SK-N-SH treated with all-trans-retinoic acid at 6 μM for 48 hours (cell line): Measurements from ENCODE around the gene NFYC.

Source experiments
- ATAC-seq: fragments of 200-7000 bp; cut with Tn5 transposase; 3 replicates; pipeline ENCODE4 v1.9.1; 2020; ENCODE audit warnings: mild to moderate bottlenecking, moderate library complexity
- ARNTL ChIP-seq: fragments of 450-650 bp; formaldehyde crosslinking; IDR thresholded peaks from 2 replicates; pipeline ENCODE4 v1.5.0; 2020; ENCODE audit warnings: low read depth, mild to moderate bottlenecking, moderate library complexity, borderline replicate concordance
- BACH2 ChIP-seq: fragments of 250-450 bp; sonication (Bioruptor Pico); IDR thresholded peaks from 2 replicates; pipeline ENCODE4 v1.9.0; 2021; ENCODE audit warnings: mild to moderate bottlenecking, borderline replicate concordance
- CSDC2 ChIP-seq: fragments of 250-450 bp; sonication (Bioruptor Pico); IDR thresholded peaks from 2 replicates; pipeline ENCODE4 v1.5.0; 2020; ENCODE audit warnings: mild to moderate bottlenecking, moderate library complexity
- CSRNP3 ChIP-seq: fragments of 250-450 bp; sonication (Bioruptor Pico); IDR thresholded peaks from 2 replicates; pipeline ENCODE4 v1.5.1; 2021; ENCODE audit warnings: mild to moderate bottlenecking, moderate library complexity
- ESRRG ChIP-seq: fragments of 250-450 bp; sonication (Bioruptor Pico); IDR thresholded peaks from 2 replicates; pipeline ENCODE4 v1.6.1; 2021; ENCODE audit warnings: mild to moderate bottlenecking
- GLIS3 ChIP-seq: fragments of 250-450 bp; sonication (Bioruptor Pico); IDR thresholded peaks from 2 replicates; pipeline ENCODE4 v1.5.0; 2020; ENCODE audit warnings: mild to moderate bottlenecking, moderate library complexity
- ISL1 ChIP-seq: fragments of 250-450 bp; sonication (Bioruptor Pico); IDR thresholded peaks from 2 replicates; pipeline ENCODE4 v2.1.2; 2022; ENCODE audit warnings: mild to moderate bottlenecking, moderate library complexity
- OSR1 ChIP-seq: fragments of 250-450 bp; sonication (Bioruptor Pico); IDR thresholded peaks from 2 replicates; pipeline ENCODE4 v1.8.0; 2022; ENCODE audit warnings: moderate library complexity, mild to moderate bottlenecking, inconsistent platforms
- PATZ1 ChIP-seq: fragments of 250-450 bp; sonication (Bioruptor Pico); IDR thresholded peaks from 2 replicates; pipeline ENCODE4 v1.8.0; 2020; ENCODE audit warnings: mild to moderate bottlenecking, moderate library complexity, borderline replicate concordance
- PPARA ChIP-seq: fragments of 250-450 bp; sonication (Bioruptor Pico); IDR thresholded peaks from 2 replicates; pipeline ENCODE4 v1.5.0; 2020; ENCODE audit warnings: mild to moderate bottlenecking, borderline replicate concordance
- SNAI2 ChIP-seq: fragments of 250-450 bp; sonication (Bioruptor Pico); IDR thresholded peaks from 2 replicates; pipeline ENCODE4 v1.5.0; 2020; ENCODE audit warnings: mild to moderate bottlenecking, moderate library complexity
- TCF4 ChIP-seq: fragments of 250-450 bp; sonication (Bioruptor Pico); IDR thresholded peaks from 2 replicates; pipeline ENCODE4 v1.8.0; 2021; ENCODE audit warnings: mild to moderate bottlenecking, moderate library complexity, borderline replicate concordance
- TOX ChIP-seq: fragments of 250-450 bp; sonication (Bioruptor Pico); IDR thresholded peaks from 2 replicates; pipeline ENCODE4 v1.8.0; 2021; ENCODE audit warnings: mild to moderate bottlenecking, moderate library complexity, borderline replicate concordance
- TSHZ2 ChIP-seq: fragments of 250-450 bp; sonication (Bioruptor Pico); IDR thresholded peaks from 2 replicates; pipeline ENCODE4 v1.5.0; 2020; ENCODE audit warnings: mild to moderate bottlenecking, moderate library complexity
- ZC3H10 ChIP-seq: fragments of 250-450 bp; sonication (Bioruptor Pico); IDR thresholded peaks from 2 replicates; pipeline ENCODE4 v1.5.1; 2021; ENCODE audit warnings: mild to moderate bottlenecking, moderate library complexity
- ZNF565 ChIP-seq: fragments of 450-650 bp; formaldehyde crosslinking; conservative IDR thresholded peaks from 2 replicates; pipeline ENCODE4 v1.5.0; 2020; ENCODE audit warnings: low read depth, mild to moderate bottlenecking, moderate library complexity
- ZNF70 ChIP-seq: fragments of 450-650 bp; formaldehyde crosslinking; IDR thresholded peaks from 2 replicates; pipeline ENCODE4 v1.5.0; 2020; ENCODE audit warnings: mild to moderate bottlenecking, moderate library complexity
- TF ChIP-seq, protein P1 (sequence below): fragments of 250-450 bp; sonication (Bioruptor Pico); IDR thresholded peaks from 2 replicates; pipeline ENCODE4 v1.5.1; 2020; ENCODE audit warnings: low read depth, mild to moderate bottlenecking, moderate library complexity
- TF ChIP-seq, protein P2 (sequence below): fragments of 250-450 bp; sonication (Bioruptor Pico); IDR thresholded peaks from 2 replicates; pipeline ENCODE4 v1.8.0; 2021; ENCODE audit warnings: low read depth, mild to moderate bottlenecking, moderate library complexity, borderline replicate concordance

Gene NFYC

GRCh38 chr1:40751802-40752201 is 60.3 kb downstream of the NFYC start:
- no peak for ATAC-seq
- no peak for TF ChIP-seq ZC3H10 (CRISPR knock-in tag)
- no peak for TF ChIP-seq GLIS3 (CRISPR knock-in tag)
- no peak for TF ChIP-seq CSRNP3 (CRISPR knock-in tag)
- TF ChIP-seq TOX (CRISPR knock-in tag): no peak
- no peak for TF ChIP-seq ZNF70 (CRISPR knock-in tag)
- TF ChIP-seq TCF4 (CRISPR knock-in tag): no peak
- TF ChIP-seq ARNTL (CRISPR knock-in tag): no peak

DNA sequence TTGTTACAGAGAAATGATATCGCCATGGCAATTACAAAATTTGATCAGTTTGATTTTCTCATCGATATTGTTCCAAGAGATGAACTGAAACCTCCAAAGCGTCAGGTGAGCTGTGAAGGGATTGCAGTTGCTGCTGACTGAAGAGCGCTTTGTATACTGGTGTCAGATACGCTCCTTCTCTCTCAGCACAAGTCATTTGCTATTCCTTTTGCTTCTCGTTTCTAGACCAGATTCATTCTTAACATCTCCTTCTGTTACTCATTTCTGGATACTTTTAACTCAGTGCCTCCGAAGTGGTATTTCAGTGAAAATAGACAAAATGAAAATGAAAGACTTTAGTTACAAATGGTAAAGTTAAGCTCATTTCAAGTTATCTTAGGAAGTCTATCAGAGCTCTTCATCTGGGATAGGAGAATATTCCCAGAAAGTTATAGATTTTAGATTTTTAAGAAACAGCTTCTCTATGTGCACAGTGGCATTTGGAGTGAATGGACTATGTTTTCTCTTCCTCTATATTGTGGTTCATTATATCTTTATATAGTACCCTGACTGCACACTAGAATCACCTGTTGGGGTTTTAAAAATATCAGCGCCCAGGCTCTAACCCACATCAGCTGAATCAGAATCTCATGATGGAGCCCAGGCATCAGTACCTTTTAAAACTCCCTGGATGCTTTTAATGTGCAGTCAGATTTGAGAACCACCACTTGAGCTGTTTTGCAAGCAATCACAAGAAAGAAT is 61.8 kb downstream of the NFYC start:
- TF ChIP-seq SNAI2 (no peak), TSHZ2 (CRISPR knock-in tag) (no peak), ZNF565 (no peak), ZC3H10 (CRISPR knock-in tag) (no peak), ZNF70 (CRISPR knock-in tag) (no peak), PATZ1 (CRISPR knock-in tag) (no peak), PPARA (CRISPR knock-in tag) (no peak), ISL1 (CRISPR knock-in tag) (no peak), ARNTL (CRISPR knock-in tag) (no peak), BACH2 (no peak), ESRRG (CRISPR knock-in tag) (no peak), OSR1 (CRISPR knock-in tag) (no peak), CSDC2 (no peak), TOX (CRISPR knock-in tag) (no peak), CSRNP3 (CRISPR knock-in tag) (no peak), GLIS3 (CRISPR knock-in tag) (no peak), TCF4 (CRISPR knock-in tag) (no peak)
- TF ChIP-seq, protein P1, sequence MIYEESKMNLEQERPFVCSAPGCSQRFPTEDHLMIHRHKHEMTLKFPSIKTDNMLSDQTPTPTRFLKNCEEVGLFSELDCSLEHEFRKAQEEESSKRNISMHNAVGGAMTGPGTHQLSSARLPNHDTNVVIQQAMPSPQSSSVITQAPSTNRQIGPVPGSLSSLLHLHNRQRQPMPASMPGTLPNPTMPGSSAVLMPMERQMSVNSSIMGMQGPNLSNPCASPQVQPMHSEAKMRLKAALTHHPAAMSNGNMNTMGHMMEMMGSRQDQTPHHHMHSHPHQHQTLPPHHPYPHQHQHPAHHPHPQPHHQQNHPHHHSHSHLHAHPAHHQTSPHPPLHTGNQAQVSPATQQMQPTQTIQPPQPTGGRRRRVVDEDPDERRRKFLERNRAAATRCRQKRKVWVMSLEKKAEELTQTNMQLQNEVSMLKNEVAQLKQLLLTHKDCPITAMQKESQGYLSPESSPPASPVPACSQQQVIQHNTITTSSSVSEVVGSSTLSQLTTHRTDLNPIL (CRISPR knock-in tag): no peak
- TF ChIP-seq, protein P2, sequence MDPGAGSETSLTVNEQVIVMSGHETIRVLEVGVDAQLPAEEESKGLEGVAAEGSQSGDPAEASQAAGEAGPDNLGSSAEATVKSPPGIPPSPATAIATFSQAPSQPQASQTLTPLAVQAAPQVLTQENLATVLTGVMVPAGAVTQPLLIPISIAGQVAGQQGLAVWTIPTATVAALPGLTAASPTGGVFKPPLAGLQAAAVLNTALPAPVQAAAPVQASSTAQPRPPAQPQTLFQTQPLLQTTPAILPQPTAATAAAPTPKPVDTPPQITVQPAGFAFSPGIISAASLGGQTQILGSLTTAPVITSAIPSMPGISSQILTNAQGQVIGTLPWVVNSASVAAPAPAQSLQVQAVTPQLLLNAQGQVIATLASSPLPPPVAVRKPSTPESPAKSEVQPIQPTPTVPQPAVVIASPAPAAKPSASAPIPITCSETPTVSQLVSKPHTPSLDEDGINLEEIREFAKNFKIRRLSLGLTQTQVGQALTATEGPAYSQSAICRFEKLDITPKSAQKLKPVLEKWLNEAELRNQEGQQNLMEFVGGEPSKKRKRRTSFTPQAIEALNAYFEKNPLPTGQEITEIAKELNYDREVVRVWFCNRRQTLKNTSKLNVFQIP: no peak
- ATAC-seq: no peak
